Measurements from ENCODE around the gene RAB28.

GRCh38 chr4:13509442-13509841, 25.3 kb upstream of the RAB28 start:
- no peak for TF ChIP-seq POLR2A (IDR thresholded peaks at IDR 0.05)
- TF ChIP-seq, protein P1, sequence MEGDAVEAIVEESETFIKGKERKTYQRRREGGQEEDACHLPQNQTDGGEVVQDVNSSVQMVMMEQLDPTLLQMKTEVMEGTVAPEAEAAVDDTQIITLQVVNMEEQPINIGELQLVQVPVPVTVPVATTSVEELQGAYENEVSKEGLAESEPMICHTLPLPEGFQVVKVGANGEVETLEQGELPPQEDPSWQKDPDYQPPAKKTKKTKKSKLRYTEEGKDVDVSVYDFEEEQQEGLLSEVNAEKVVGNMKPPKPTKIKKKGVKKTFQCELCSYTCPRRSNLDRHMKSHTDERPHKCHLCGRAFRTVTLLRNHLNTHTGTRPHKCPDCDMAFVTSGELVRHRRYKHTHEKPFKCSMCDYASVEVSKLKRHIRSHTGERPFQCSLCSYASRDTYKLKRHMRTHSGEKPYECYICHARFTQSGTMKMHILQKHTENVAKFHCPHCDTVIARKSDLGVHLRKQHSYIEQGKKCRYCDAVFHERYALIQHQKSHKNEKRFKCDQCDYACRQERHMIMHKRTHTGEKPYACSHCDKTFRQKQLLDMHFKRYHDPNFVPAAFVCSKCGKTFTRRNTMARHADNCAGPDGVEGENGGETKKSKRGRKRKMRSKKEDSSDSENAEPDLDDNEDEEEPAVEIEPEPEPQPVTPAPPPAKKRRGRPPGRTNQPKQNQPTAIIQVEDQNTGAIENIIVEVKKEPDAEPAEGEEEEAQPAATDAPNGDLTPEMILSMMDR (IDR thresholded peaks at IDR 0.05) = no peak

Data from uterus (tissue), 2 donors.